Lower lobe of right lung (tissue), 2 donors: ENCODE data around the gene GTPBP6. TPM values are rescaled to one million over a fixed set of nuclear protein-coding genes. Genes with fewer than 3 reads are reported as not detected.

Experiments used
- ATAC-seq, 2 donors: fragments of 200-7000 bp; cut with Tn5 transposase; one replicate each; pipeline ENCODE4 v1.9.1; 2020 to 2022; ENCODE audit warnings: mild to moderate bottlenecking in 2 of 2, moderate library complexity in 2 of 2
- DNase-seq: peaks from one replicate; pipeline ENCODE4 v3.0.0-alpha.2; 2020
- H3K27ac ChIP-seq: fragments of 200-600 bp; one replicate; pipeline ENCODE4 v1.8.0; 2022
- H3K27me3 ChIP-seq: fragments of 200-600 bp; one replicate; pipeline ENCODE4 v1.8.0; 2022; ENCODE audit warnings: low read depth
- H3K36me3 ChIP-seq: fragments of 200-600 bp; one replicate; pipeline ENCODE4 v1.8.0; 2022; ENCODE audit warnings: mild to moderate bottlenecking
- H3K4me1 ChIP-seq: fragments of 200-600 bp; one replicate; pipeline ENCODE4 v1.8.0; 2022
- H3K4me3 ChIP-seq: fragments of 200-600 bp; one replicate; pipeline ENCODE4 v1.8.0; 2022; ENCODE audit warnings: mild to moderate bottlenecking
- H3K9me3 ChIP-seq: fragments of 200-600 bp; one replicate; pipeline ENCODE4 v1.8.0; 2022
- CTCF ChIP-seq: fragments of 200-600 bp; IDR thresholded peaks from one replicate; pipeline ENCODE4 v1.8.0; 2022; ENCODE audit warnings: antibody characterized with exemption, mild to moderate bottlenecking
- intact Hi-C: fragments of 100-400 bp; cut with DNase I; formaldehyde crosslinking; loops from one replicate; pipeline ENCODE4 v1.11.0; 2022
- long read RNA-seq: library from polyadenylated mRNA; unstranded; transcript quantifications from one replicate; pipeline ENCODE4 v2.0.0, GENCODE V29; 2021
- total RNA-seq: library from RNA; stranded (reverse); fragmentation: NEBNext Ultra II Directional; extraction: Animal tissue kit (Norgen Biotek cat#: 25700); gene quantifications from one replicate; pipeline ENCODE4 v1.2.1, GENCODE V29; 2021
- donor health status: DM: no; HTN: yes; CAD: no; lungs with severe emphysema.

GTPBP6 gene, protein sequence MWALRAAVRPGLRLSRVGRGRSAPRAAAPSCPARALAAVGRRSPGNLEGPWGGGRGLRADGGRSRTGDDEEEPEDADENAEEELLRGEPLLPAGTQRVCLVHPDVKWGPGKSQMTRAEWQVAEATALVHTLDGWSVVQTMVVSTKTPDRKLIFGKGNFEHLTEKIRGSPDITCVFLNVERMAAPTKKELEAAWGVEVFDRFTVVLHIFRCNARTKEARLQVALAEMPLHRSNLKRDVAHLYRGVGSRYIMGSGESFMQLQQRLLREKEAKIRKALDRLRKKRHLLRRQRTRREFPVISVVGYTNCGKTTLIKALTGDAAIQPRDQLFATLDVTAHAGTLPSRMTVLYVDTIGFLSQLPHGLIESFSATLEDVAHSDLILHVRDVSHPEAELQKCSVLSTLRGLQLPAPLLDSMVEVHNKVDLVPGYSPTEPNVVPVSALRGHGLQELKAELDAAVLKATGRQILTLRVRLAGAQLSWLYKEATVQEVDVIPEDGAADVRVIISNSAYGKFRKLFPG
- total RNA-seq, result 47.1 TPM
- long read RNA-seq, transcript GTPBP6-201 (10 exons, 1,907 nt), result major isoform, 92 of 147 reads
- long read RNA-seq, partial matches to known transcripts, result 30 of 147 reads
- long read RNA-seq, other reads (novel, unspliced or antisense), result 24 of 147 reads

DNA sequence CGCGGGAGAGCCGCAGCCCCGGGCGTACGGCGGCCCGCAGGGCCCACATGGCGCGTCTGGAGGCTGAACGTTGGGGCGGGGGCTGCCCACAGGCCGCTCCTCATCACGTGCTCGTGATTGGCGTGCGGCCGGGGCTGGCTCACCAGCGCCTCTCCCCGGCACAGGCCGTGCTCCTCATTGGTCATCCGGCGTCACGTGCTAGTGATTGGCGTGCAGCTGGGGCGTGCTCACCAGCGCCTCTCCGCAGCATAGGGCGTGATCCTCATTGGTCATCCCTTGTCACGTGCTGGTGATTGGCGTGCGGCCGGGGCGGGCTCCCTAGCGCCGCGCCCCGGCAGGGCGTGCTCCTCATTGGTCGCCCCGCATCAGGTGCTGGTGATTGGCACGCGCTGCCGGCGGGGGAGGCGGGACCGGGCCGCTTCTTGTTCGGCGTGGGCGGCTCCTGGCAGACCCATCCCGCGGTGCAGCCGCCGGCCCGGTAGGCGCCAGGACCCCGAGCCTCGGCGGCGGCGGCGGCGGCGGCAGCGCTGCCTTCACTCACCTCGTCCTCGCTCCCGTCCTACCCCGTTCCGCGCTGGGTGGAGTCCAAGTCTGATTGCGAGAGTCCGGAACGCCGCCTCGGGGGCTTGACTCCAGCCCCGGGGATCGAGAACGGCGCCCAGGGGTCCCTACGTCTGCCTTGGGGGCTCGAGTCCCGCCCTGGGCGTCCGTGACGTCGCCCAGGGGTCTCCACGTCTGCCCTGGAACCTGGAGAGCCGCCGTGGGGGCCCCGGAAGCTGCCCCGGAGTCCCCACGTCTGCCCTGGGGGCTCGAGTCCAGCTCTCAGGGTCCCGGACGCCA is at the start of gene GTPBP6:
TSS of gene GTPBP6 (minus strand) at position 58 of the 840 bp plus-strand sequence. CDS start at position 49, 9 bp downstream.
- ATAC-seq (peak; percentile 91 to 93), DNase-seq (peak; percentile 100)
- peak within 1 kb of the TSS; percentile 92 for H3K27ac ChIP-seq
- H3K36me3 ChIP-seq, result peaks cover 21% of the 10 kb centered on the region
- H3K4me1 ChIP-seq, result peaks cover 13% of the 10 kb centered on the region
- no peaks in the 10 kb centered on the region for H3K9me3 ChIP-seq
- peak; percentile 35 for TF ChIP-seq CTCF
- intact Hi-C loops, result no loop called here
- H3K4me3 ChIP-seq, result peak within 1 kb of the TSS; percentile 86
- H3K27me3 ChIP-seq, result no peaks in the 10 kb centered on the region

- peaks cover 20% of the 10 kb centered on the region for H3K27me3 ChIP-seq
- no peak overlapping the region for H3K27ac ChIP-seq
- no peak for TF ChIP-seq CTCF
- H3K9me3 ChIP-seq, result no peaks in the 10 kb centered on the region
- H3K4me3 ChIP-seq, result no peak overlapping the region
- intact Hi-C loops, result no loop called here
- H3K36me3 ChIP-seq, result no peaks in the 10 kb centered on the region
- H3K4me1 ChIP-seq, result peaks cover 4% of the 10 kb centered on the region
- ATAC-seq, result no peak
- no peak for DNase-seq
These were observed 49.3 kb upstream of the GTPBP6 start for GRCh38 chrX:367866-368265.

DNA sequence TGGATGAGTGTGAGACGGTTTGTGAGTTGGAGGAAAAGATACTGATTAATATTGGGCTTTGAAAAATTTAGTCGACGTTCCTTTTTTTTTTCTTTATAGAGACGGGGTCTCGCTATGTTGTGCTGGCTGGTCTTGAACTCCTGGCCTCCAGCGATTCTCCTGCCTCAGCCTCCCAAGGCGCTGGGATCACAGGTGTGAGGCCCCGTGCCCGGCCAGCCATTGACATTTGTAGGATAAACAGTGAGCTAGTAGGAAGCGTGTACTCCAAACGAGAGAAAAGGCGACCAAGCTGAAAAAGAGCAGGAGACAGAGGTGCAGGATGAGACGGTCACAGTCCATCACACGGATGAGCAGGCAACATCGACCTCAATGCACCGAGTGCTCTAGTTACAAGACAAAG is 48.8 kb upstream of the GTPBP6 start:
- no peaks in the 10 kb centered on the region for H3K9me3 ChIP-seq
- no peaks in the 10 kb centered on the region for H3K36me3 ChIP-seq
- intact Hi-C loops, result no loop called here
- DNase-seq, result no peak
- no peak overlapping the region for H3K4me3 ChIP-seq
- TF ChIP-seq CTCF, result no peak
- no peak for ATAC-seq
- no peak overlapping the region for H3K27ac ChIP-seq
- H3K27me3 ChIP-seq, result peaks cover 15% of the 10 kb centered on the region
- no peaks in the 10 kb centered on the region for H3K4me1 ChIP-seq

GRCh38 chrX:363621-364375 is 45.2 kb upstream of the GTPBP6 start:
- ATAC-seq (no peak), DNase-seq (no peak)
- intact Hi-C loops, result no loop called here
- H3K4me3 ChIP-seq, result no peak overlapping the region
- no peak overlapping the region for H3K27ac ChIP-seq
- peaks cover 5% of the 10 kb centered on the region for H3K36me3 ChIP-seq
- H3K9me3 ChIP-seq, result peaks cover 20% of the 10 kb centered on the region
- H3K27me3 ChIP-seq, result no peaks in the 10 kb centered on the region
- no peak for TF ChIP-seq CTCF
- no peaks in the 10 kb centered on the region for H3K4me1 ChIP-seq
